HUES48 (cell line): ENCODE measurements around the gene UNC13D.
"Not testable (repeated sequence)": the region's sequence is repeated elsewhere in the genome, so short reads cannot be mapped to it uniquely, and the experiment has no call there.

Experiments
- H3K27ac ChIP-seq: one replicate; pipeline ENCODE4 v1.7.0; 2013; ENCODE audit warnings: low read depth, low read length, inconsistent platforms
- H3K27me3 ChIP-seq: 2 replicates; pipeline ENCODE4 v1.6.1; 2013; ENCODE audit warnings: mild to moderate bottlenecking, low read length; ENCODE audit not compliant: control insufficient read depth, insufficient read depth
- H3K36me3 ChIP-seq: 2 replicates; pipeline ENCODE4 v1.6.1; 2013; ENCODE audit warnings: low read length; ENCODE audit not compliant: control insufficient read depth, insufficient read depth
- H3K4me1 ChIP-seq: 2 replicates; pipeline ENCODE4 v1.6.1; 2013; ENCODE audit warnings: mild to moderate bottlenecking, low read length; ENCODE audit not compliant: control insufficient read depth, insufficient read depth
- H3K4me3 ChIP-seq: 2 replicates; pipeline ENCODE4 v1.5.1; 2013; ENCODE audit warnings: mild to moderate bottlenecking, low read depth, low read length
- H3K9ac ChIP-seq: 2 replicates; pipeline ENCODE4 v1.6.1; 2013; ENCODE audit warnings: mild to moderate bottlenecking, low read depth, low read length, moderate library complexity
- H3K9me3 ChIP-seq: 2 replicates; pipeline ENCODE4 v1.6.1; 2013; ENCODE audit warnings: low read length; ENCODE audit not compliant: control insufficient read depth, insufficient read depth

UNC13D gene

DNA sequence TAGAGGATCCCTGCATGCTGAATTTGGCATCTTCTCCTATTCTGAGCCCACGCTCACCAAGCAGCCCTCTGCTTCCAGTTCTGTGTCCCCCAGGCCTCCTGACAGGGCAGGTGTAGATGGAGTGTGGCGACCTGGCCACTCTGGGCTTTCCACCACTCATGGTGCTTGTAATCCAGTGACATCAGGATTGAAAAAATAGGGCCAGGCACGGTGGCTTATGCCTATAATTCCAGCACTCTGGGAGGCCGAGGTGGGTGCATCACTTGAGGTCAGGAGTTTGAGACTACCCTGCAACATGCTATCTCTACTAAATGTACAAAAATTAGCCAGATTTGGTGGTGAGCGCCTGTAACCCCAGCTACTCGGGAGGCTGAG, 30.2 kb downstream of the UNC13D start:
- no peak overlapping the region for H3K27ac ChIP-seq
- no peaks in the 10 kb centered on the region for H3K9me3 ChIP-seq
- no peak overlapping the region for H3K4me3 ChIP-seq
- no peak overlapping the region for H3K9ac ChIP-seq
- no peaks in the 10 kb centered on the region for H3K4me1 ChIP-seq
- H3K27me3 ChIP-seq: no peaks in the 10 kb centered on the region
- H3K36me3 ChIP-seq: peaks cover 92% of the 10 kb centered on the region

DNA sequence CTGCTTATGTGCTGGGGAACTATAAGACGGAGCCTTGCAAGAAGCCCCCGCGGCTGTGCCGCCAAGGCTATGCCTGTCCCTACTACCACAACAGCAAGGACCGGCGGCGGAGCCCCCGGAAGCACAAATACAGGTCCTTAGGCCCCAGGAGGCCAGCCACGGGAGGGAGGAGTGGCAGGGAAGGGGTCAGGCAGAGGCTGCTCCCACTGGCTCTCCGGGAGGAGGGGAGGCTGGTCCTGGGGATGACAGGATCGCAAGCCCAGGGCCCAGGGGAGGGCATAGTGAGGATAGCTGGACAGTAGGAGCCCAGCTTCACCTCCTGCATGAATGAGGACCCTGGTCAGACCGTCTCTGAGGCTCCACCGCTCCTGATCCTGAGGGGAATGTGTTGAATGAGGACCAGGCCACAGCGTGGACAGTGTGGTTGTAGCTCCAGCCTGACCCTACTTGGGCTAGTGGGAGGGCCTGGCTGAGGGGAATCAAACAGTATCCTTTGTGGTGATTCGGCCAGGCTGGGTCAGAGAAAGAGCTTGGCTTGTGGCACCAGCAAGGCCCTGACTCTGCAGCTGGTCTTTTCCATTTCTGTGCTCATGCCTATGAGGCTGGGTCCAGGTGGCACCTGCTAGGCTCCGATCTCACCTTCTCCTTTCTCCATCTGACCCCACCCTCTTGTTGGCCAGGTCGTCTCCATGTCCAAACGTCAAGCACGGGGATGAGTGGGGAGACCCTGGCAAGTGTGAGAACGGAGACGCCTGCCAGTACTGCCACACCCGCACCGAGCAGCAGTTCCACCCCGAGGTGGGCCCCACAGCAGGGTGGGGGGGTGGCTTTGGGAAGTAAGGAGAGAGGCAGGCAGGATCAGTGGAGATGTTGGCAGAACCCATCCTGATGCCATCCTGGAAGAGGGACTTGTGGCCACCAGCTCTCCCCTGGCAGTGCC, 30.9 kb downstream of the UNC13D start:
- no peak overlapping the region for H3K9ac ChIP-seq

DNA sequence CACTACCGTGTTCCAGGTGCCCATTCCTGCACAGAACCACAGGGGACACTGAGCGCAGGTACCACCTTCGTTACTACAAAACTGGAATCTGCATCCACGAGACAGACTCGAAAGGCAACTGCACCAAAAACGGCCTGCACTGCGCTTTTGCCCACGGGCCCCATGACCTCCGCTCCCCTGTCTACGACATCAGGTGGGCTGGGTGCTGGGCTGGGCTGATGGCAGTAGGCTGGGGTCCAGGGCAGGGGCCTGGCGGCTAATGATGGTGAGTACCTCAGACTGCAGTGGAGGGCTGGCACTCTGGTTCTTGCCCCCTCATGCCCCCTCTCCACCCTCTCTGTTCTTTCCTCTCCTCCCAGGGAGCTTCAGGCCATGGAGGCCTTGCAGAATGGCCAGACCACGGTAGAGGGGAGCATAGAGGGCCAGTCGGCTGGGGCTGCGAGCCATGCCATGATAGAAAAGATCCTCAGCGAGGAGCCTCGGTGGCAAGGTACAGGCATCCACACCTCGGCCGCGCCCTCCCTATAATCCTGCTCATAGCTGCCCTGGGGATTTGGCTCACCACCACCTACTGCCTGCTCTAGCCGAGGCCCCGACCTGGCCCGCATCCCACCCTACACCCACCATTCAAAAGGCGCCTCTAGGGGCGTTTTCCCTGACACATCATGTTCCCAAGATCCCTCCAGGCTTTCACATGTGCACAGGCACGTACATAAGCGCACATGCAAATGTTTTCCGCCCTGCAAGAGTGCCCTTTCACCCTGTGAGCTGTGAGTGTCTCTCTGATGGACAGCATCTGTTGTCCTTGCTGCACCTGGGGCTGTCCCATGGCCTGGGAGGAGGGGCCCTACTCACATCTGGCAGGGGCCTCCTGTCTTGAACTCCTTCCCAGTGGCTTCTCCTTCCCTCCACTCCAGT, 31.8 kb downstream of the UNC13D start:
- Histone ChIP-seq H3K4me3 (no peak overlapping the region), H3K27me3 (no peaks in the 10 kb centered on the region), H3K4me1 (no peaks in the 10 kb centered on the region), H3K9ac (no peak overlapping the region), H3K36me3 (peaks cover 79% of the 10 kb centered on the region), H3K27ac (no peak overlapping the region), H3K9me3 (no peaks in the 10 kb centered on the region)

More for the DNA sequence above, 30.9 kb downstream of the UNC13D start:
- Histone ChIP-seq H3K36me3 (peaks cover 85% of the 10 kb centered on the region), H3K27me3 (no peaks in the 10 kb centered on the region), H3K9me3 (no peaks in the 10 kb centered on the region), H3K27ac (no peak overlapping the region), H3K4me1 (no peaks in the 10 kb centered on the region), H3K4me3 (no peak overlapping the region)

DNA sequence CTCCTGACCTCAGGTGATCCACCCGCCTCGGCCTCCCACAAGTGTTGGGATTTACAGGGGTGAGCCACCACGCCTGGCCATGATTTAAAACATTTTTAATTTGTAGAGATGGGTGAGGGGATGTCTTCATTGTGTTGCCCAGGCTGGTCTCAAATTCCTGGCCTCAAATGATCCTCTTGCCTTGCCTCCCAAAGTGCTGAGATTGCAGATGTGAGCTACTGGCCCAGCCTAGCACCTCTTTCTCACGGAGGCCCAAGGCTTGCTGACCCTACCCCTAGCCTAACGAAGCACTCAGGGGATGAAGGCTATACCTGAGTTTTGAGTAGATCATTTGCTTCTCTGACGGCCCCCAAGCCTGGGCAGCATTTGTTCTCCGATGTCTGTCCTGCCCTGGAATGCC, 33.0 kb downstream of the UNC13D start:
- Histone ChIP-seq H3K36me3 (peaks cover 68% of the 10 kb centered on the region), H3K4me1 (no peaks in the 10 kb centered on the region), H3K9ac (no peak overlapping the region), H3K27ac (no peak overlapping the region), H3K4me3 (no peak overlapping the region), H3K9me3 (no peaks in the 10 kb centered on the region), H3K27me3 (no peaks in the 10 kb centered on the region)

DNA sequence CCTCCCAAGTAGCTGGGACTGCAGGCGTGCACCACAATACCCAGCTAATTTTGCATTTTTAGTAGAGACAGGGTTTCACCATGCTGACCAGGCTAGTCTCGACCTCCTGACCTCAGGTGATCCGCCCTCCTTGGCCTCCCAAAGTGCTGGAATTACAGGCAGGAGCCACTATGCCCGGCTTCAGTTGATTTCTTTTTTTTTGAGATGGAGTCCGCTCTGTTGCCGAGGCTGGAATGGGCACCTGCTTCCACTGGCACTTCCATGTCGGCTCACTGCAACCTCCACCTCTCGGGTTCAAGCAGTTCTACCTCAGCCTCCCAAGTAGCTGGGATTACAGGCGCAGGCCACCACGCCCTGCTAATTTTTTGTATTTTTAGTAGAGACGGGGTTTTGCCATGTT, 33.4 kb downstream of the UNC13D start:
- not testable (repeated sequence) for H3K27me3 ChIP-seq, H3K4me3 ChIP-seq, H3K9ac ChIP-seq, H3K27ac ChIP-seq, H3K4me1 ChIP-seq, H3K9me3 ChIP-seq
- H3K36me3 ChIP-seq: peaks cover 64% of the 10 kb centered on the region

DNA sequence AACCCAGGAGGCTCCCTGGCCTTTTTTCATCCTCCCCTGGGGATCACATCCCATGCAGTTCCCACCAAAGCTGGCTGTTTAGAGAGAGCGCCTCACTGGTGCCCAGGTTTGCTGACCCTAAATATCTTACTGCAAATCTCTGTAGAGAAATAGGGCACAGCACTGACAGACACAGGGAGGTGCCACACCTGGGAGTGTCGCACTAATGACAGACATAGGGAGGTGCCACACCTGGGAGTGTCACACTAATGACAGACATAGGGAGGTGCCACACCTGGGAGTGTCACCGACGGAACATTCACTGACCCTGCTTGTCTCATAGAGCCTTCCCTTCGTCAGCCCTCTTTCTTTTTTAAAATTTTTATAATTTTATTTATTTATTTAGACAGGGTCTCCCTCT, 34.0 kb downstream of the UNC13D start:
- H3K36me3 ChIP-seq: peaks cover 60% of the 10 kb centered on the region
- no peak overlapping the region for H3K9ac ChIP-seq
- H3K27me3 ChIP-seq: no peaks in the 10 kb centered on the region

DNA sequence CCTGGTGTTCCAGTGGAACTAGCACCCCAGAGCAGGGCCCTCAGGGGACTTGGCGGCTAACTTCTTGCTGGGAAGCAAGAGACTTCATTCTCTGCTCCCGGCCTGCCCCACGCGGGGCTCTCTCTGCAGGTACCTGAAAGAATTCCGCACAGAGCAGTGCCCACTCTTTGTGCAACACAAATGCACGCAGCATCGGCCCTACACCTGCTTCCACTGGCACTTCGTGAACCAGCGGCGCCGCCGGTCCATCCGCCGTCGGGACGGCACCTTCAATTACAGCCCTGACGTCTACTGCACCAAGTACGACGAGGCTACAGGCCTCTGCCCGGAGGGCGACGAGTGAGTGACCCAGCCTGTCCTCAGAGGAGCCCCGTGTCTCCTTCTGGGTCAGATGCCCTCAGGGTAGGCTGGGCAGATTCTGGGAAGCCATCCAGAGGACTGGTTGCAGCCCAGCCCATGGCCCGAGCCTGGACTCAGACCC, 34.5 kb downstream of the UNC13D start:
- Histone ChIP-seq H3K9ac (no peak overlapping the region), H3K4me3 (no peak overlapping the region), H3K9me3 (no peaks in the 10 kb centered on the region), H3K36me3 (peaks cover 56% of the 10 kb centered on the region), H3K27ac (no peak overlapping the region), H3K4me1 (no peaks in the 10 kb centered on the region), H3K27me3 (no peaks in the 10 kb centered on the region)

More for the DNA sequence above, 34.0 kb downstream of the UNC13D start:
- Histone ChIP-seq H3K4me3 (no peak overlapping the region), H3K27ac (no peak overlapping the region), H3K9me3 (no peaks in the 10 kb centered on the region), H3K4me1 (no peaks in the 10 kb centered on the region)

DNA sequence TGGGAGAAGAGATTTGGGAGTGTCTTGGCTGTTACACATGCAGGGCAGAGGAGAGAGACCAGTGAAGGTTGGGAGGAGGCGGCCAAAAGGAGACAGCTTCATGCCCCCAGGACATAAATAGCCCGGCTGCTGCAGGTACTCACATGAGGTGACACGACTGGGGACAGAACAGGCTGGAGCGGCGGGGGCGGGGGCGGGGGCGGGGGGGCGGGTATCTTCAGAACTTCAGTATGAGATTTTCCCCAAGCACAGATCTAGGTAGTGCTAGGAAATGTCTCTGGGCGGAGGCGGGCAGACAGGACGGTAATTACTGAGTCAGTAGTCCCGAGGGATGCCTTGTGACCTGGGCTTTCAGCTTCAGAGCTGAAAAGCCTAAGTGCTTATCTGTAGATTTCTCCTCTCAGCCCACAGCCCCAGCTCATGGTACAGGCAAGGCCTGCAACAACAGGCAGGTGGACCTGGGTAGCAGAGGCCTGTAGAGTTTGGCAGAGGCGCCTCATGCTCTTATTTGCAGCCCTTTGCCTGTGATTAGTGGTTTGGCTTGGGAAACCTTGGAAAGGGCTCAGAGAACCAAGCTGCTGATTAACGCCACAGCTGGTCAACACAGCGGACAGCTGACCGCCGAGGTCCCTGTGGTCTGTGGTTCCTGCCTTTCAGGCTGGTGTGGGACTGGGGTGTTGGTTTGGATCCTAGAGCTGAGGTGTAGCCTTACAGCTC, 35.1 kb downstream of the UNC13D start:
- H3K9me3 ChIP-seq: no peaks in the 10 kb centered on the region
- no peak overlapping the region for H3K4me3 ChIP-seq
- H3K9ac ChIP-seq: no peak overlapping the region
- H3K4me1 ChIP-seq: no peaks in the 10 kb centered on the region
- H3K27ac ChIP-seq: no peak overlapping the region
- peaks cover 52% of the 10 kb centered on the region for H3K36me3 ChIP-seq
- no peaks in the 10 kb centered on the region for H3K27me3 ChIP-seq

DNA sequence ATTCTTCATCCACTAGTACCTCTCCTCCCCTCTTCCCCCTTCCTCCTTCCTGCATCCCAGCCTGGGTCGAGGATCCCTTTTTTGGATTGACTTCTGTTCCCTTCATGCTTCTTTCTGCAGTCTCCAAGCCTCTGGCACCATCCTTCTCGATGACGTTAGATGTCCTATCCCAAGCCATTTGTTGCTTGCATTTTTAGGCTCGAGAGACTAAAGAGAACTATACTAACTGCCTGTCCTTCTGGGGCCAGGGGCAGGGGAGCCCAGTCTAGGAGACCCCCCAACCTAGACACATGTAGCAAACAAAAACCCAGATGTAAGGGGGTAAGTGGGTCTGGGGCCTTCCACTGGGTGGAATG, 35.7 kb downstream of the UNC13D start:
- H3K27ac ChIP-seq: no peak overlapping the region
- H3K4me1 ChIP-seq: no peaks in the 10 kb centered on the region
- no peaks in the 10 kb centered on the region for H3K9me3 ChIP-seq
- no peak overlapping the region for H3K4me3 ChIP-seq
- H3K27me3 ChIP-seq: no peaks in the 10 kb centered on the region
- H3K9ac ChIP-seq: no peak overlapping the region
- H3K36me3 ChIP-seq: peaks cover 51% of the 10 kb centered on the region

DNA sequence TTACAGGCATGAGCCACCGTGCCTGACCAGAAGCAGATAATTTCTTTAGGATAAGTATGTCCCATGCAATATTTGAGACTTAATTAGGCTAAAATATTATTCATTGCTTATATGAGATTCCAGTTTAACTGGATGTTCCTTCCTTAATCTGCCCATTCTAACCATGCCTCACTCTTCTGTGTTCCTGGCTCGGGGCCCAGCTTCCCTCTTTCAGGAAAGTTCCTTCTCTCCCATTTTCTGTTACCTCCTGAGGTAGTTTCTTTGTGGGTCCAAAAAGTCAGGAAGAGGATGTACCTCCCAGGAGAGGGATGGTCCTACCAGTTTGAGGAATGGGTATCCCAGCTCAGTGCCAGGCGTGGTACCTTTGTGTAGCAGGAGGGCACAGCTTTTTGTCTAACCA, 36.3 kb downstream of the UNC13D start:
- no peak overlapping the region for H3K4me3 ChIP-seq
- H3K9me3 ChIP-seq: no peaks in the 10 kb centered on the region
- H3K27ac ChIP-seq: no peak overlapping the region
- H3K4me1 ChIP-seq: no peaks in the 10 kb centered on the region
- no peak overlapping the region for H3K9ac ChIP-seq
- H3K36me3 ChIP-seq: peaks cover 48% of the 10 kb centered on the region
- H3K27me3 ChIP-seq: no peaks in the 10 kb centered on the region
